HG02943 (cell line): Measurements from ENCODE around the gene C3orf22.
"Not testable (repeated sequence)": the region's sequence is repeated elsewhere in the genome, so short reads cannot be mapped to it uniquely, and the experiment has no call there.

ENCODE experiments used
- ATAC-seq: cut with Tn5 transposase; IDR thresholded peaks from one replicate; pipeline ENCODE4 v1.9.1; 2021; ENCODE audit warnings: mild to moderate bottlenecking, low read depth, moderate library complexity; ENCODE audit not compliant: unreplicated experiment

The C3orf22 gene

DNA sequence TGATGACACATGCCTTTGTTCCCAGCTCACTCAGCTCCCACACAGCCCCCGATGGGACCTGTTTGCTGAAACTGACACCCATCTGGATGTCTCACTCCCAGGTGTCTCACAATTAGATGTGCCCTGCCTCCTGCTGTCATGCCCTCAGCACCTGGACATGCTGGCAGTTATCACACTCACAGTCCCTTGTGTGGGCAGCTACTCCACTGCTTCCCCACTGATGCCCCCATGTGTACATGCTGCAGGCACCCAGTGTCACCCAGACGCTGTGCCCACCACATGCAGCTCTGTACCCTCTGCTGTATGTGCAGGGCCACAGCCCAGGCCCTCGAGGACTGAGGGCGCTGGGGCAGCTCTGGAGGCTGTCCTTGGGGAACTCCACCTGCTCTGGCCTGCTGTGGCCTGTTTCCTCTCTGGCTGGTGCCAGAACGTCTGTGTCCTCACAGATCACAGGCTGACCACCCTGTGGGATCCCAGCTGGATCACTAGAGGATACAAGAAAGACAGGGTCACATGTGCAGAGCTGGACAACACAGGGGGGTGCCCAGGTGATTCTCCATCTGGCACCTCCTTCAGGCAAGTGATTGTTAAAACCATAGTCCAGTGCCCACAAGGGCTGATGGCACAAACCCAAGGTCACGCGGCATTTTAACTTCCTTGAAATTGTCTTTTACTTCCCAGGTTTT lies 14.0 kb downstream of the C3orf22 start:
- no peak for ATAC-seq

- no peak for ATAC-seq
Observed at GRCh38 chr3:126543457-126544061, 15.2 kb downstream of the C3orf22 start.

GRCh38 chr3:126542340-126543241 lies 16.1 kb downstream of the C3orf22 start:
- ATAC-seq = no peak

- no peak for ATAC-seq
Observed at GRCh38 chr3:126541628-126542339, 16.9 kb downstream of the C3orf22 start.

DNA sequence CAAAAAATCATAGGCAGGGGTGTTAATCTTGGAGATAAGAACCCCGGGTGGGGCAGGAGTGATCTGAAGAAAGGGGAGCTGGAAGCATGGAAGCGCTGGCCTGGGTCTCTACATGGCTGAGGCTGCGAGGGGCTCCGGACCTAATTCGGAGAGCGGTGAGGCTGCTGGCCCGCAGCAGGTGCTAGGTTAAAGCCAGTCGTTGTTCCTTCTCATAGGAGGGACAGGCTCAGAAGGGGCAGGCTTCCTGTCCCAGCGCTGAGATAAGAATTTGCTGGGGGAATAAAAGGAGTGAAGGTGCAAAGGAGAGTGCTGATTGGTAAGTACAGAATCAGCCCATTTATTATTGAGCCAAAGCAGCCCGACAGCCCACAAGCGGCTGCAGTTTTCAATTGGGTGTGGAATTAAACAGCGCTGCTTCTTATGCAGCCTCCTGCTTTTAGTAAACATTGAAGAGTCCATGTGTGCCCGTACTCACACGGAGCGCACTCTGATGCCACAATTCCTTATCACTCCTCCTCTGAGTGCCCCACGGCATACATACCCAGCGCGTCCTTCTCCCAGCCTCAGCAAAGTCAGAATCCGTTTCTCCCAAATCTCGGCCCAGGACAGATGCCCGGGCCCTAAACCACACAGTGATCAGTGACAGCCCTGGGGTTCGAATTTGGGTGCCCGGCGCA lies 17.6 kb downstream of the C3orf22 start:
- ATAC-seq = no peak

GRCh38 chr3:126540342-126540849 lies 18.3 kb downstream of the C3orf22 start:
- no peak for ATAC-seq

- ATAC-seq = no peak
Observed at GRCh38 chr3:126539558-126540250, 19.0 kb downstream of the C3orf22 start.

DNA sequence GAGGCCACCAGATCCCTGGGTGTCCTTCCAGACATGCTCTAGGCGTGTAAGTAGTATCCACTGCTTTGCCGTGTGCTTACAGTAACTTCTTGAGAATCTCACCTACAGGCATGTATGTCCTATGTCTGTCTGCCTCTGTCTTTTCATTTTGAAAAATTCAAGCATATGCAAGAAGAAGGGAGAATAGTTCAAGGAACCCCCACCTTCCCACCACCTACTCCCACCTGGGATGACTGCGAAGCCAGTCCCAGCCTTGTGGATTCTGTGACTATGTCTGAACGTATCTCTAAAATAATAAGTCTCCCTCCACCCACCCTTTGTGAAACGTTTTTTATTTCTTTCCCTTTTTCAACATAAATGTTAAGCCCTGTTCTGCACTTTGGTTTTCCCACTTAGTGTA lies 19.8 kb downstream of the C3orf22 start:
- no peak for ATAC-seq

GRCh38 chr3:126538316-126538715 lies 20.4 kb downstream of the C3orf22 start:
- no peak for ATAC-seq

- no peak for ATAC-seq
Observed at GRCh38 chr3:126537730-126538281, 20.9 kb downstream of the C3orf22 start.

DNA sequence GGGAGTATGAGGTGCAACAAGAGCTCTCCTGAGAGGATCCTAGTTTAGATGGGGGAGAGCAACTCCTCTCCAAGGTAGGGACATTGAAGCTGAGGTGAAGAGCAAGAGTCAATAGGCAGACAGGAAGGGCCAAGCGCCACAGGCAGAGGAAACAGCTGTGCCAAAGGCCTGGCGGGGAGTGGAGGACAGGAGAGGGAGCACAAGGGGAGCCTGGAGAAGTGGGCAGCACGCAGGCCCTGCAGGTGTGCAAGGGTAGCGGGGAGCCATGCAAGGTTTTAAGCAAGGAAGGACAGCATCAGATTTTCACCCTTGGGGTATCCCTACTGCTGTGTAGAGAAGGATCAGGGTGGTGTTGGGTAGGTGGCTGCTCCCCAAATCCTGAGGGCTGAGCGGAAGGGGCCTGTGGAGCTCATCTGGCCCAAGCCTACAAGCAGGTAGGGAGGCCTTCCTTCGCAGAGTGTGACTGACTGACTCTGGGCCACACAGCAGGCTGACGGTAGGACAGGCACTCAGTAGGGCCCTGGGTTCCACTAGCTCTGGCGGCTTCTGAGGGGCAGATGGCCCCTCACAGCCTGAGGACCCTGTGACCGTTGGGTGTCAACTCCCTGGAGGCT lies 21.5 kb downstream of the C3orf22 start:
- ATAC-seq = no peak

- ATAC-seq = no peak
Observed at GRCh38 chr3:126536126-126536525, 22.6 kb downstream of the C3orf22 start.

- no peak for ATAC-seq
Observed at GRCh38 chr3:126535636-126536035, 23.1 kb downstream of the C3orf22 start.

DNA sequence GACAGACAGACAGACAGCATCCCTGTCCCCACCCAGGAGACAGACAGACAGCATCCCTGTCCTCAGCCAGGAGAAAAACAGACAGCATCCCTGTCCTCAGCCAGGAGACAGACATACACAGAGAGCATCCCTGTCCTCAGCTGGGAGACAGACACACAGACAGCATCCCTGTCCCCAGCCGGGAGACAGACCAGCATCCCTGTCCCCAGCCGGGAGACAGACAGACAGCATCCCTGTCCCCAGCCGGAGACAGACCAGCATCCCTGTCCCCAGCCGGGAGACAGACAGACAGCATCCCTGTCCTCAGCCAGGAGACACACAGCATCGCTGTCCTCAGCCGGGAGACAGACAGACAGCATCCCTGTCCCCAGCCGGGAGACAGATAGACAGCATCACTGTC lies 24.0 kb downstream of the C3orf22 start:
- not testable (repeated sequence) for ATAC-seq

DNA sequence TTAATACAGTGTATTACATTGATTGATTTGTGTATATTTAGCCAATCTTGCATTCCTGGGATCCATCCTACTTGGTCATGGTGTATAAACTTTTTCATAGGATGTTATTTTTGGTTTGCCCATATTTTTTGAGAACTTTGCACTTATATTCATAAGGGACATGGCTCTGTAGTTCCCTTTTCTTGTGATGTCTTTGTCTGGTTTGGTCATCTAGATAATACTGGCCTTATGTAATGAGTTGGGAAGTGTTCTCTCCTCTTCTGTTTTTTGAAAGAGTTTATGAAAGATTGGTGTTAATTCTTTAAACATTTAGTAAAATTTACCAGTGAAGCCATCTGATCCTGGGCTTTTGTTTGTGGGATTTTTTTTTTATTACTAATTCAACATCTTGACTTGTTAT lies 25.2 kb downstream of the C3orf22 start:
- no peak for ATAC-seq

- no peak for ATAC-seq
Observed at GRCh38 chr3:126531051-126531330, 27.7 kb downstream of the C3orf22 start.

DNA sequence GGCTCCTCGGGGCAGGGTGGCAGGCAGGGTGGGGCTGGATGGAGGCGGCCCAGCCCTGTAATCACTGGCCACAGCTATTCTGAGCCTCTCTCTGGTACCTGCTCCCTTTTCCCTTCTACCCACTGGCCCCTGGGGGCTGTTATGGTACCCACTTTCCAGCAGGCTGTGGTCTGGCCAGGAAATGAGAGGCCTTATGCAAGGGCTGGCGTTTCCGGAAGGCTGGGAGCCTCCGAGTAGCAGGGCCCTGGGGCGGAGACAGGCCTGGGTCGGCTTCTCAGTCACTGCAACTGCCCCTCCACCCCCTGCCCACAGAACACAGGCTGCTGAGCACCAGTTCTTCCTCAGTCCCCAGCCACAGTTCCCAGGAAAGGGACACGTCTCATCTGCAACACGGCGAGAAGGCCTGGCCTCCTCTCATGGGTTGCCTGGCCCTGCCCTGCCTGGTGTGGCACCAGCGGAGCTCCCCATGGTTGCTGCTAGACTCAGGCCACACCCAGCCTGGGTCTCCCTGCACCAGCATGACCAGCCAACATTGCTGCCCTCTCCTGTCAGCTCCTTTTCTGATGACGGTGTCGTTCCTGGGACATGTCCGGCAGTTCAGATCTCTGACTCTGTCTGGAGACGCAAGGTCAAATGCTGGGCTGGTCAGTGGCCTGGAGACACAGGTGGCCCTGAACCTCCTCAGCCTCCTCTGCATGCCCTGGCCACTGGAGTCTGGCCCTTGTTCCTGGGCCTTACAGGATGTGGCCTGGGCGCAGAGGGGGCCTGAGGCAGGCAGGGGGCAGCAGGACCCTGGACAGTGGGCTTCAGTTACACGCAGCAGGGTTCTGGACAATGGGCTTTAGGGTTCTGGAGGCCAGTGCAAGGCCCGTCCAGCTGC lies 28.3 kb downstream of the C3orf22 start:
- ATAC-seq = no peak

GRCh38 chr3:126529585-126530170 lies 29.1 kb downstream of the C3orf22 start:
- ATAC-seq = no peak
